Loucy (cell line): ENCODE data around the gene NEK4.
A peak's percentile ranks its signal among the peaks of the same experiment; 100 is the strongest.
"Not testable (repeated sequence)": the region's sequence is repeated elsewhere in the genome, so short reads cannot be mapped to it uniquely, and the experiment has no call there.

Experiments used
- H2AFZ ChIP-seq: fragments of 200-600 bp; sonication (generic); 2 replicates; pipeline ENCODE4 v1.6.0; 2016; ENCODE audit warnings: antibody characterized with exemption, mild to moderate bottlenecking, low read length, moderate library complexity
- H3F3A ChIP-seq: fragments of 200-600 bp; 2 replicates; pipeline ENCODE4 v1.6.0; 2016; ENCODE audit warnings: antibody characterized with exemption, low read depth, mild to moderate bottlenecking
- H3K27me3 ChIP-seq: fragments of 200-600 bp; sonication (generic); 2 replicates; pipeline ENCODE4 v1.6.1; 2014; ENCODE audit warnings: low read length, mild to moderate bottlenecking; ENCODE audit not compliant: insufficient read depth, poor library complexity, severe bottlenecking
- H3K36me3 ChIP-seq: fragments of 200-600 bp; sonication (generic); 2 replicates; pipeline ENCODE4 v1.6.1; 2016; ENCODE audit warnings: low read length; ENCODE audit not compliant: insufficient read depth
- H3K4me1 ChIP-seq: fragments of 200-600 bp; sonication (generic); 2 replicates; pipeline ENCODE4 v1.5.1; 2014; ENCODE audit warnings: low read length, mild to moderate bottlenecking; ENCODE audit not compliant: insufficient read depth, poor library complexity, severe bottlenecking
- H3K4me2 ChIP-seq: fragments of 200-600 bp; sonication (generic); 2 replicates; pipeline ENCODE4 v1.6.0; 2014; ENCODE audit warnings: antibody characterized with exemption, low read length, low read depth, mild to moderate bottlenecking; ENCODE audit not compliant: poor library complexity, severe bottlenecking
- H3K4me3 ChIP-seq: fragments of 200-600 bp; sonication (generic); 2 replicates; pipeline ENCODE4 v1.5.1; 2014; ENCODE audit warnings: low read length, mild to moderate bottlenecking, mixed read lengths; ENCODE audit not compliant: poor library complexity, severe bottlenecking
- H3K79me2 ChIP-seq: fragments of 200-600 bp; sonication (generic); 2 replicates; pipeline ENCODE4 v1.6.1; 2014; ENCODE audit warnings: low read length; ENCODE audit not compliant: insufficient read depth
- H3K9ac ChIP-seq: fragments of 200-600 bp; sonication (generic); 2 replicates; pipeline ENCODE4 v1.6.0; 2014; ENCODE audit warnings: mild to moderate bottlenecking, low read depth, low read length, moderate library complexity; ENCODE audit not compliant: poor library complexity, severe bottlenecking
- H3K9me2 ChIP-seq: fragments of 200-600 bp; sonication (generic); replicated peaks from 2 replicates; pipeline ENCODE4 v1.6.1; 2016; ENCODE audit warnings: low read depth, low read length, mixed read lengths
- H3K9me3 ChIP-seq: fragments of 200-600 bp; sonication (generic); 2 replicates; pipeline ENCODE4 v1.6.1; 2014; ENCODE audit warnings: mild to moderate bottlenecking, antibody characterized with exemption, low read length, low read depth; ENCODE audit not compliant: insufficient read depth
- H4K20me1 ChIP-seq: fragments of 200-600 bp; sonication (generic); 2 replicates; pipeline ENCODE4 v1.6.0; 2014; ENCODE audit warnings: antibody characterized with exemption, low read length, mild to moderate bottlenecking; ENCODE audit not compliant: insufficient read depth, poor library complexity, severe bottlenecking
- EZH2phosphoT487 ChIP-seq: fragments of 200-600 bp; IDR thresholded peaks from 2 replicates; pipeline ENCODE4 v1.6.1; 2018; ENCODE audit warnings: antibody characterized with exemption, mild to moderate bottlenecking, moderate library complexity, borderline replicate concordance
- TF ChIP-seq, protein P1 (sequence below): fragments of 200-600 bp; sonication (generic); conservative IDR thresholded peaks from 2 replicates; pipeline ENCODE4 v1.5.1; 2014; ENCODE audit warnings: mild to moderate bottlenecking, antibody characterized with exemption, low read length

NEK4 gene

DNA sequence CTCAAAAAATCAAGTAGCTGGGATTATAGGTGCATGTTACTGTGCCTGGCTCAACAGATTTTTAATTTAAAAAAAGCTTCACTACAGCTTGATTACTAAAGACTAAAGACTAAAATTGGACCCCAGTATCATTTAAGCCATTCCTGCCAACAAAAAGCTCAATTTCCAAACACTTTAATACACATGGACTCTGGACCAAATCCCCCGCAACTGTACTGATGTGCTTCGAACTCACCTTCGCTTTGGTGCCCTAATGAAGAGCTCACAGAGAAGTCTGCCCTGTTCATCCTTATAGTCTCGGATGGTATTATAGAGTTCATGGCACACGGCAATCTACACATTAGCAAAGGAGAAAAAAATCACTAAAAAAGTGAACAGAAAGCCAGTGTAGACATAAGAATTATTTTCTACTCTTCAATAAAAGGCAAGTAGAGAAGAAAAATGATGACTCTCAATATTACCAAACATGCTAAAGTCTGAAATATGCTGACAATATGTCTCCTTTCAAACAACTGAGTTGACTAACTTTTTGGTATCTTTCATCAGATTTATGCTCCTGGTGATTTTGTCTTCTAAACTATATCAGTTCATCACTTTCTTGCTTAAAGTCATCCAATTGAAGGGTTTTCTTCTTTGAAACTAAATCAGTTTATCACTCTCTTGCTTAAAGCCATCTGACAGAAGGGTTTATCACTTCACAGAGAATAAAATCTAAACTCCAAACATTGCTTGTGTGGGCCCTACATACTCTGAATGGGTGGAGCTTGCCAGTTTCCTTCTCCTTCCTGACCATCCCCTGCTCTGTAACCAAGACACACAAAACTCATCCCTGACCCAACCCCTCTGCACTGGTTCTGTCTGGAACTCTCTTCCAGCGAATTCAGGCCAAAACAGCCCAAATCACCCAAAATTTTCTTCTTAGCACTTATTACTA, 92.2 kb downstream of the NEK4 start:
- Histone ChIP-seq H3K36me3 (peaks cover 40% of the 10 kb centered on the region; the same call in 1 of the 2 replicates), H3K4me2 (peak overlapping the region; percentile 90), H3K9ac (no peak overlapping the region), H3K9me3 (no peaks in the 10 kb centered on the region), H3K79me2 (peaks cover 59% of the 10 kb centered on the region), H3K4me3 (no peak overlapping the region), H3K4me1 (peaks cover 36% of the 10 kb centered on the region), H3K27me3 (no peaks in the 10 kb centered on the region), H4K20me1 (peaks cover 15% of the 10 kb centered on the region), H2AFZ (no peak overlapping the region), H3K9me2 (no peaks in the 10 kb centered on the region), H3F3A (no peaks in the 10 kb centered on the region)
- TF ChIP-seq, protein P1, sequence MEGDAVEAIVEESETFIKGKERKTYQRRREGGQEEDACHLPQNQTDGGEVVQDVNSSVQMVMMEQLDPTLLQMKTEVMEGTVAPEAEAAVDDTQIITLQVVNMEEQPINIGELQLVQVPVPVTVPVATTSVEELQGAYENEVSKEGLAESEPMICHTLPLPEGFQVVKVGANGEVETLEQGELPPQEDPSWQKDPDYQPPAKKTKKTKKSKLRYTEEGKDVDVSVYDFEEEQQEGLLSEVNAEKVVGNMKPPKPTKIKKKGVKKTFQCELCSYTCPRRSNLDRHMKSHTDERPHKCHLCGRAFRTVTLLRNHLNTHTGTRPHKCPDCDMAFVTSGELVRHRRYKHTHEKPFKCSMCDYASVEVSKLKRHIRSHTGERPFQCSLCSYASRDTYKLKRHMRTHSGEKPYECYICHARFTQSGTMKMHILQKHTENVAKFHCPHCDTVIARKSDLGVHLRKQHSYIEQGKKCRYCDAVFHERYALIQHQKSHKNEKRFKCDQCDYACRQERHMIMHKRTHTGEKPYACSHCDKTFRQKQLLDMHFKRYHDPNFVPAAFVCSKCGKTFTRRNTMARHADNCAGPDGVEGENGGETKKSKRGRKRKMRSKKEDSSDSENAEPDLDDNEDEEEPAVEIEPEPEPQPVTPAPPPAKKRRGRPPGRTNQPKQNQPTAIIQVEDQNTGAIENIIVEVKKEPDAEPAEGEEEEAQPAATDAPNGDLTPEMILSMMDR = no peak
- no peak for TF ChIP-seq EZH2phosphoT487

DNA sequence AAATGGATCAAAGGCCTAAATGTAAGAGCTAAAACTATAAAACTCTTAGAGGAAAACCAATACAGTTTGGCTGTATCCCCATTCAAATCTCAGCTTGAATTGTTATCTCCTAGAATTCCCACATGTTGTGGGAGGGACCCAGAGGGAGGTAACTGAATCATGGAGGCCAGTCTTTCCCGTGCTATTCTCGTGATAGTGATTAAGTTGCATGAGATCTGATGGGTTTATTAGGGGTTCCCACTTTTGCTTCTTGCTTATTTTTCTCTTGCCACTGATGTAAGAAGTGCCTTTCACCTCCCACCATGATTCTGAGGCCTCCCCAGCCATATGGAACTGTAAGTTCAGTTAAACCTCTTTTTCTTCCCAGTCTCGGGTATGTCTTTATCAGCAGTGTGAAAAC, 94.5 kb downstream of the NEK4 start:
- H3K79me2 ChIP-seq = peaks cover 41% of the 10 kb centered on the region

DNA sequence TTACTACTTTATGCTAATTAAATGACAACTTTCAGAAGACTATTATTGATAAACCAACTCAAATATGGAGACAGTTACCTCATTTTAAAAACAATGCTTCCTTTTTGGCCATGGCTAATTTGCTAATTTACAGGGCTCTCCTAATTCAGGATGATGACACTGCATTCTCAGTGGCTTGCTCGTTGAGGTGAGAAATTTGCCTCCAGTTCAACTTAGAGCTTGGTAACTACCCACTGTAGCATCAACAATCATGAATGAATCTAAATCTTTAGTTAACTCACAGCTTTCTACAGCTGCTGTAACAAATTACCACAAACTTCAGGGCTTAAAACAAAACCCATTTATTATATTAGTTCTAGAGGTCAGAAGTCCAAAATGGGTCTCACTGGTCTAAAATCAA, 99.1 kb downstream of the NEK4 start:
- Histone ChIP-seq H3K36me3 (peaks cover 48% of the 10 kb centered on the region; the same call in 1 of the 2 replicates), H3K4me3 (peak overlapping the region; percentile 11), H3K9me3 (no peaks in the 10 kb centered on the region), H3K79me2 (peaks cover 10% of the 10 kb centered on the region; the same call in 1 of the 2 replicates), H3K9me2 (no peaks in the 10 kb centered on the region), H4K20me1 (no peaks in the 10 kb centered on the region), H3K4me1 (peaks cover 20% of the 10 kb centered on the region), H2AFZ (no peak overlapping the region), H3K4me2 (peak overlapping the region; percentile 39), H3K9ac (no peak overlapping the region), H3K27me3 (no peaks in the 10 kb centered on the region), H3F3A (no peaks in the 10 kb centered on the region)
- TF ChIP-seq, protein P1 = no peak
- no peak for TF ChIP-seq EZH2phosphoT487

More for the DNA sequence above, 94.5 kb downstream of the NEK4 start:
- not testable (repeated sequence) for H3K4me2 ChIP-seq, H4K20me1 ChIP-seq, H2AFZ ChIP-seq, H3K9ac ChIP-seq, H3K9me2 ChIP-seq, H3K4me3 ChIP-seq, H3F3A ChIP-seq, H3K27me3 ChIP-seq, H3K9me3 ChIP-seq
- peaks cover 56% of the 10 kb centered on the region; the same call in 1 of the 2 replicates for H3K36me3 ChIP-seq
- peaks cover 34% of the 10 kb centered on the region for H3K4me1 ChIP-seq
